ENCODE data around the gene ZBTB46.
"Not testable (repeated sequence)": the region's sequence is repeated elsewhere in the genome, so short reads cannot be mapped to it uniquely, and the experiment has no call there.

Gene ZBTB46

GRCh38 chr20:63800411-63800810 is 30.7 kb downstream of the ZBTB46 start:
- not testable (repeated sequence) for H3K36me3 ChIP-seq (ENCODE audit: control insufficient read depth, insufficient read depth, low read length); H3K27ac ChIP-seq (ENCODE audit: low read length); H3K4me1 ChIP-seq (ENCODE audit: control insufficient read depth, insufficient read depth, low read length); H3K9me3 ChIP-seq (ENCODE audit: control insufficient read depth, insufficient read depth, low read length); H3K4me3 ChIP-seq (ENCODE audit: low read length); H3K27me3 ChIP-seq (ENCODE audit: control insufficient read depth, insufficient read depth, low read length); DNase-seq (ENCODE audit: low read depth, low spot score)
- no CpG with 5 or more reads among the region's 27 CpGs for WGBS (ENCODE audit: insufficient coverage, insufficient read length)

GRCh38 chr20:63799127-63799526 is 31.9 kb downstream of the ZBTB46 start:
- H3K27ac ChIP-seq (ENCODE audit: low read length); H3K36me3 ChIP-seq (ENCODE audit: control insufficient read depth, insufficient read depth, low read length); H3K4me1 ChIP-seq (ENCODE audit: control insufficient read depth, insufficient read depth, low read length); H3K4me3 ChIP-seq (ENCODE audit: low read length); H3K9me3 ChIP-seq (ENCODE audit: control insufficient read depth, insufficient read depth, low read length); DNase-seq (ENCODE audit: low read depth, low spot score); H3K27me3 ChIP-seq (ENCODE audit: control insufficient read depth, insufficient read depth, low read length): not testable (repeated sequence)
- WGBS (ENCODE audit: insufficient coverage, insufficient read length), result no CpG with 5 or more reads among the region's 5 CpGs

GRCh38 chr20:63797175-63797574 is 33.9 kb downstream of the ZBTB46 start:
- not testable (repeated sequence) for H3K27me3 ChIP-seq (ENCODE audit: control insufficient read depth, insufficient read depth, low read length); DNase-seq (ENCODE audit: low read depth, low spot score); H3K27ac ChIP-seq (ENCODE audit: low read length); H3K36me3 ChIP-seq (ENCODE audit: control insufficient read depth, insufficient read depth, low read length); H3K9me3 ChIP-seq (ENCODE audit: control insufficient read depth, insufficient read depth, low read length); H3K4me3 ChIP-seq (ENCODE audit: low read length); H3K4me1 ChIP-seq (ENCODE audit: control insufficient read depth, insufficient read depth, low read length)
- WGBS (ENCODE audit: insufficient coverage, insufficient read length), result no CpG with 5 or more reads among the region's 3 CpGs

- DNase-seq (ENCODE audit: low read depth, low spot score), result no peak
- no peaks in the 10 kb centered on the region for H3K9me3 ChIP-seq (ENCODE audit: control insufficient read depth, insufficient read depth, low read length)
- WGBS (ENCODE audit: insufficient coverage, insufficient read length), result no CpG with 5 or more reads among the region's 30 CpGs
- no peak overlapping the region for H3K27ac ChIP-seq (ENCODE audit: low read length)
- no peaks in the 10 kb centered on the region for H3K27me3 ChIP-seq (ENCODE audit: control insufficient read depth, insufficient read depth, low read length)
- H3K4me1 ChIP-seq (ENCODE audit: control insufficient read depth, insufficient read depth, low read length), result no peaks in the 10 kb centered on the region; the same call in 1 of the 2 replicates
- H3K36me3 ChIP-seq (ENCODE audit: control insufficient read depth, insufficient read depth, low read length), result peaks cover 2% of the 10 kb centered on the region; the same call in 1 of the 2 replicates
- no peak overlapping the region for H3K4me3 ChIP-seq (ENCODE audit: low read length)
Observed at GRCh38 chr20:63795178-63795830, 35.8 kb downstream of the ZBTB46 start.

- WGBS (ENCODE audit: insufficient coverage, insufficient read length), result no CpG with 5 or more reads among the region's 14 CpGs
- Histone ChIP-seq H3K4me1 (ENCODE audit: control insufficient read depth, insufficient read depth, low read length) (no peaks in the 10 kb centered on the region; the same call in 1 of the 2 replicates), H3K27me3 (ENCODE audit: control insufficient read depth, insufficient read depth, low read length) (no peaks in the 10 kb centered on the region), H3K9me3 (ENCODE audit: control insufficient read depth, insufficient read depth, low read length) (no peaks in the 10 kb centered on the region), H3K4me3 (ENCODE audit: low read length) (no peak overlapping the region), H3K27ac (ENCODE audit: low read length) (no peak overlapping the region), H3K36me3 (ENCODE audit: control insufficient read depth, insufficient read depth, low read length) (peaks cover 5% of the 10 kb centered on the region)
- no peak for DNase-seq (ENCODE audit: low read depth, low spot score)
Observed at GRCh38 chr20:63794614-63795013, 36.5 kb downstream of the ZBTB46 start.

- H3K36me3 ChIP-seq (ENCODE audit: control insufficient read depth, insufficient read depth, low read length), result peaks cover 5% of the 10 kb centered on the region
- WGBS (ENCODE audit: insufficient coverage, insufficient read length), result no CpG with 5 or more reads among the region's 20 CpGs
- H3K27ac ChIP-seq (ENCODE audit: low read length), result no peak overlapping the region
- no peak for DNase-seq (ENCODE audit: low read depth, low spot score)
- H3K27me3 ChIP-seq (ENCODE audit: control insufficient read depth, insufficient read depth, low read length), result no peaks in the 10 kb centered on the region
- no peaks in the 10 kb centered on the region; the same call in 1 of the 2 replicates for H3K4me1 ChIP-seq (ENCODE audit: control insufficient read depth, insufficient read depth, low read length)
- H3K9me3 ChIP-seq (ENCODE audit: control insufficient read depth, insufficient read depth, low read length), result no peaks in the 10 kb centered on the region
- no peak overlapping the region for H3K4me3 ChIP-seq (ENCODE audit: low read length)
Observed at GRCh38 chr20:63792866-63793265, 38.2 kb downstream of the ZBTB46 start.

GRCh38 chr20:63791497-63792156 is 39.4 kb downstream of the ZBTB46 start:
- H3K9me3 ChIP-seq (ENCODE audit: control insufficient read depth, insufficient read depth, low read length), result no peaks in the 10 kb centered on the region
- H3K4me3 ChIP-seq (ENCODE audit: low read length), result no peak overlapping the region
- no peaks in the 10 kb centered on the region for H3K27me3 ChIP-seq (ENCODE audit: control insufficient read depth, insufficient read depth, low read length)
- DNase-seq (ENCODE audit: low read depth, low spot score), result no peak
- no peaks in the 10 kb centered on the region; the same call in 1 of the 2 replicates for H3K4me1 ChIP-seq (ENCODE audit: control insufficient read depth, insufficient read depth, low read length)
- peaks cover 5% of the 10 kb centered on the region for H3K36me3 ChIP-seq (ENCODE audit: control insufficient read depth, insufficient read depth, low read length)
- no peak overlapping the region for H3K27ac ChIP-seq (ENCODE audit: low read length)
- no CpG with 5 or more reads among the region's 23 CpGs for WGBS (ENCODE audit: insufficient coverage, insufficient read length)

- WGBS (ENCODE audit: insufficient coverage, insufficient read length), result no CpG with 5 or more reads among the region's 37 CpGs
Observed at GRCh38 chr20:63790572-63791168, 40.4 kb downstream of the ZBTB46 start.

GRCh38 chr20:63789836-63790571 is 41.1 kb downstream of the ZBTB46 start:
- H3K9me3 ChIP-seq (ENCODE audit: control insufficient read depth, insufficient read depth, low read length), result no peaks in the 10 kb centered on the region
- DNase-seq (ENCODE audit: low read depth, low spot score), result no peak
- no peaks in the 10 kb centered on the region for H3K27me3 ChIP-seq (ENCODE audit: control insufficient read depth, insufficient read depth, low read length)
- no CpG with 5 or more reads among the region's 57 CpGs for WGBS (ENCODE audit: insufficient coverage, insufficient read length)
- peaks cover 5% of the 10 kb centered on the region for H3K36me3 ChIP-seq (ENCODE audit: control insufficient read depth, insufficient read depth, low read length)
- H3K4me3 ChIP-seq (ENCODE audit: low read length), result no peak overlapping the region
- H3K27ac ChIP-seq (ENCODE audit: low read length), result no peak overlapping the region
- H3K4me1 ChIP-seq (ENCODE audit: control insufficient read depth, insufficient read depth, low read length), result no peaks in the 10 kb centered on the region; the same call in 1 of the 2 replicates

More at GRCh38 chr20:63790572-63791168, 40.4 kb downstream of the ZBTB46 start:
- Histone ChIP-seq H3K27ac (ENCODE audit: low read length) (no peak overlapping the region), H3K9me3 (ENCODE audit: control insufficient read depth, insufficient read depth, low read length) (no peaks in the 10 kb centered on the region), H3K27me3 (ENCODE audit: control insufficient read depth, insufficient read depth, low read length) (no peaks in the 10 kb centered on the region), H3K36me3 (ENCODE audit: control insufficient read depth, insufficient read depth, low read length) (peaks cover 5% of the 10 kb centered on the region), H3K4me3 (ENCODE audit: low read length) (no peak overlapping the region), H3K4me1 (ENCODE audit: control insufficient read depth, insufficient read depth, low read length) (no peaks in the 10 kb centered on the region; the same call in 1 of the 2 replicates)
- no peak for DNase-seq (ENCODE audit: low read depth, low spot score)

- Histone ChIP-seq H3K27ac (ENCODE audit: low read length) (no peak overlapping the region), H3K27me3 (ENCODE audit: control insufficient read depth, insufficient read depth, low read length) (no peaks in the 10 kb centered on the region), H3K9me3 (ENCODE audit: control insufficient read depth, insufficient read depth, low read length) (no peaks in the 10 kb centered on the region), H3K4me1 (ENCODE audit: control insufficient read depth, insufficient read depth, low read length) (no peaks in the 10 kb centered on the region), H3K36me3 (ENCODE audit: control insufficient read depth, insufficient read depth, low read length) (peaks cover 5% of the 10 kb centered on the region), H3K4me3 (ENCODE audit: low read length) (no peak overlapping the region)
- no peak for DNase-seq (ENCODE audit: low read depth, low spot score)
- WGBS (ENCODE audit: insufficient coverage, insufficient read length), result no CpG with 5 or more reads among the region's 16 CpGs
Observed at GRCh38 chr20:63787749-63788148, 43.3 kb downstream of the ZBTB46 start.
